CD14-positive monocyte (primary cell): ENCODE data around the gene C10orf71. TPM values are rescaled to one million over a fixed set of nuclear protein-coding genes. Genes with fewer than 3 reads are reported as not detected.

Experiments used
- DNase-seq, 3 donors: peaks; one replicate each; pipeline ENCODE4 v3.0.0-alpha.2; 2011 to 2022
- H2AFZ ChIP-seq: 2 replicates; pipeline ENCODE4 v1.6.0; 2012; ENCODE audit warnings: mild to moderate bottlenecking, low read depth, low read length, inconsistent platforms; ENCODE audit not compliant: insufficient read depth, poor library complexity, severe bottlenecking
- H3K27ac ChIP-seq, 2 donors: 1 replicate in 1 of 2; 2 replicates in 1 of 2; pipeline ENCODE4 v1.5.1; 2012 to 2013; ENCODE audit warnings: low read length in 2 of 2, control low read depth in 1 of 2, inconsistent platforms in 1 of 2, low read depth in 1 of 2, mild to moderate bottlenecking in 1 of 2
- H3K27me3 ChIP-seq, 2 donors: one replicate each; pipeline versions ENCODE4 v1.6.0 to v1.6.1; 2011 to 2013; ENCODE audit warnings: low read length in 2 of 2; ENCODE audit not compliant: control insufficient read depth in 2 of 2, insufficient read depth in 2 of 2
- H3K36me3 ChIP-seq, 2 donors: replicated peaks in 1 of 2; 1 replicate in 1 of 2; 2 replicates in 1 of 2; pipeline versions ENCODE4 v1.5.1 to v1.6.1; 2012 to 2013; ENCODE audit warnings: low read length in 2 of 2, control low read depth in 1 of 2, inconsistent platforms in 1 of 2, mild to moderate bottlenecking in 1 of 2; ENCODE audit not compliant: insufficient read depth in 2 of 2, control insufficient read depth in 1 of 2
- H3K4me1 ChIP-seq, 2 donors: 1 replicate in 1 of 2; 2 replicates in 1 of 2; pipeline versions ENCODE4 v1.5.1 to v1.6.1; 2012 to 2013; ENCODE audit warnings: low read length in 2 of 2, control low read depth in 1 of 2, inconsistent platforms in 1 of 2, mild to moderate bottlenecking in 1 of 2, moderate library complexity in 1 of 2; ENCODE audit not compliant: insufficient read depth in 2 of 2, control insufficient read depth in 1 of 2
- H3K4me2 ChIP-seq: replicated peaks from 2 replicates; pipeline ENCODE3; 2012; ENCODE audit warnings: low read length, moderate library complexity, mild to moderate bottlenecking; ENCODE audit not compliant: poor library complexity, severe bottlenecking; ENCODE audit errors: extremely low read depth
- H3K4me3 ChIP-seq, 3 experiments: fragments of 200-600 bp in 1 of 3; sonication (generic) in 1 of 3; replicated peaks in 1 of 3; 1 replicate in 2 of 3; 2 replicates in 1 of 3; pipeline ENCODE4 v1.5.1; 2011 to 2013; ENCODE audit warnings: low read length in 3 of 3, mild to moderate bottlenecking in 3 of 3, control low read depth in 2 of 3, low read depth in 2 of 3, inconsistent platforms in 1 of 3, moderate library complexity in 1 of 3
- H3K79me2 ChIP-seq: 2 replicates; pipeline ENCODE4 v1.6.0; 2012; ENCODE audit warnings: mild to moderate bottlenecking, control low read depth, inconsistent platforms, low read length, moderate library complexity; ENCODE audit not compliant: insufficient read depth
- H3K9ac ChIP-seq: 2 replicates; pipeline ENCODE4 v1.6.0; 2017; ENCODE audit warnings: low read length, mild to moderate bottlenecking; ENCODE audit not compliant: insufficient read depth, poor library complexity, severe bottlenecking
- H3K9me3 ChIP-seq, 2 donors: replicated peaks in 1 of 2; 1 replicate in 1 of 2; 2 replicates in 1 of 2; pipeline versions ENCODE4 v1.5.1 to v1.6.1; 2012 to 2013; ENCODE audit warnings: low read length in 2 of 2, control low read depth in 1 of 2; ENCODE audit not compliant: control insufficient read depth in 1 of 2, insufficient read depth in 1 of 2
- H4K20me1 ChIP-seq: 2 replicates; pipeline ENCODE4 v1.6.0; 2012; ENCODE audit warnings: mild to moderate bottlenecking, low read length, control low read depth, moderate library complexity; ENCODE audit not compliant: insufficient read depth
- H3K27ac Mint-ChIP-seq, 7 donors: one replicate each; pipeline ENCODE4 v1.8.0; 2020; ENCODE audit warnings: mild to moderate bottlenecking in 7 of 7, mixed read lengths in 7 of 7, moderate library complexity in 6 of 7, inconsistent platforms in 2 of 7
- H3K27me3 Mint-ChIP-seq, 3 donors: one replicate each; pipeline ENCODE4 v1.8.0; 2021 to 2022; ENCODE audit warnings: low read depth in 3 of 3, mild to moderate bottlenecking in 3 of 3, mixed read lengths in 3 of 3, moderate library complexity in 3 of 3, inconsistent platforms in 1 of 3
- H3K36me3 Mint-ChIP-seq, 2 donors: one replicate each; pipeline ENCODE4 v1.8.0; 2020; ENCODE audit warnings: mixed read lengths in 2 of 2, inconsistent platforms in 1 of 2, mild to moderate bottlenecking in 1 of 2
- H3K4me1 Mint-ChIP-seq: one replicate; pipeline ENCODE4 v1.8.0; 2020; ENCODE audit warnings: mild to moderate bottlenecking, mixed read lengths
- H3K4me3 Mint-ChIP-seq, 2 donors: one replicate each; pipeline ENCODE4 v1.8.0; 2020; ENCODE audit warnings: mild to moderate bottlenecking in 2 of 2, mixed read lengths in 2 of 2, moderate library complexity in 1 of 2
- H3K9me3 Mint-ChIP-seq, 7 donors: one replicate each; pipeline ENCODE4 v1.8.0; 2020 to 2022; ENCODE audit warnings: mixed read lengths in 7 of 7, mild to moderate bottlenecking in 6 of 7, moderate library complexity in 6 of 7, inconsistent platforms in 2 of 7
- CTCF ChIP-seq: fragments of 200-600 bp; IDR thresholded peaks from one replicate; pipeline ENCODE4 v1.8.0; 2022; ENCODE audit warnings: antibody characterized with exemption, mild to moderate bottlenecking
- WGBS: methylation state at CpG from one replicate; pipeline ENCODE4 v1.1.5; 2013; ENCODE audit warnings: missing lambda C conversion rate; ENCODE audit not compliant: insufficient coverage; 5-methylcytosine and 5-hydroxymethylcytosine counted together
- intact Hi-C, 2 donors: fragments of 100-400 bp; cut with micrococcal nuclease; formaldehyde crosslinking; loops; one replicate each; pipeline versions ENCODE4 v1.15.0 to v1.15.1; 2023
- polyA plus RNA-seq, 3 donors: library from polyadenylated mRNA; depleted of rRNA in 1 of 3; unstranded in 2 of 3; stranded (reverse) in 1 of 3; fragments of 300-500 nt in 2 of 3; fragments of >200 nt in 1 of 3; fragmentation: Illumina TruSeq in 2 of 3; gene quantifications; 1 replicate in 2 of 3; 2 replicates in 1 of 3; pipeline ENCODE4 v1.2.3, GENCODE V29; 2012 to 2021

The C10orf71 gene
- polyA plus RNA-seq, 3 donors = not detected

GRCh38 chr10:49350138-49350537 lies 51.2 kb downstream of the C10orf71 start:
- no peak overlapping the region for H2AFZ ChIP-seq
- Mint-ChIP-seq H3K36me3 (peaks cover 0 to 6% of the 10 kb centered on the region in 2 donors), H3K27ac (no peak overlapping the region), H3K27me3 (peaks cover 1 to 3% (median 1%) of the 10 kb centered on the region in 3 donors), H3K4me3 (no peak overlapping the region), H3K9me3 (peaks cover 6 to 18% (median 11%) of the 10 kb centered on the region in 7 donors), H3K4me1 (peaks cover 10% of the 10 kb centered on the region)
- no peaks in the 10 kb centered on the region for H3K79me2 ChIP-seq
- H3K4me1 ChIP-seq = peaks cover 3 to 6% of the 10 kb centered on the region in 2 donors
- H3K27ac ChIP-seq = no peak overlapping the region
- H4K20me1 ChIP-seq = no peaks in the 10 kb centered on the region
- H3K36me3 ChIP-seq = no peaks in the 10 kb centered on the region
- H3K4me2 ChIP-seq = no peak overlapping the region
- no peak for TF ChIP-seq CTCF
- no peak overlapping the region for H3K9ac ChIP-seq
- no peak for DNase-seq
- intact Hi-C loops = no loop called here
- H3K4me3 ChIP-seq = no peak overlapping the region
- peaks cover 6 to 13% of the 10 kb centered on the region in 2 donors for H3K9me3 ChIP-seq
- H3K27me3 ChIP-seq = no peaks in the 10 kb centered on the region

DNA sequence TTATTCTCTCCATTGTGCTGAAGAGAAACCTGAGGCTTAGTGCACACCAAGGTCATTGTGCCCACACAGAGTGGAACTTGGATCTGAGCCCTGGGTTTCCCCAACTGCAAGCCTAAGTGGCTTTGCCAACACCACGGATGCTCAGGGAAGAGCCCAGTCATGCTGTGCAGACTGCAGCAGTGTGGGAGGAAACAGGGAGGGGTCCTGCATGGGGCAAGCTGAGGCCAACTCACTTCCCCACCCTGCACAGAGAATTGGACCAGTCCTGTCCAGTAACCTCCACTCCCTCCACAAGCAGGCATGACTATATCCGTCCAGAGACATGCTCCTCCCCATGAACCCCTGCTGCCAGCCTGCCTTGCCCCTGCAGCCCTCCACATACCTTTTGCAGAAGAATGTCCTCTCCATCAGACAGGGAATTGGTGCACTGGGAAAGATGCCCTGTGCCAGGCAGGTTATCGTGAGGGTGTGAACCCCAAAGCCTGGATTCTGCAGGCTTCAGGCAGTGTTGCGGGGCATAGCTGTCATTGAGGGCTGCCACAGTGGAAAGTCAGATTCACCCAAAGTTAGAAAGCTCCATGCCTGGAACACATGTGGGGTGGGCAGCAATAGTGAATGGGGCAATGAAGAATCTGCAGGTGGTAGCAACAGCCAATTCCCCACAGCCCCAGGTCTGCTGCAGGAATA lies 52.0 kb downstream of the C10orf71 start:
- WGBS = 83% methylated on average over 3 of the region's 4 CpGs
- TF ChIP-seq CTCF = no peak
- H3K9ac ChIP-seq = no peak overlapping the region
- H4K20me1 ChIP-seq = no peaks in the 10 kb centered on the region
- H3K27ac ChIP-seq = no peak overlapping the region
- H3K9me3 ChIP-seq = peaks cover 6 to 13% of the 10 kb centered on the region in 2 donors
- no peaks in the 10 kb centered on the region for H3K27me3 ChIP-seq
- H3K4me1 ChIP-seq = peaks cover 3 to 6% of the 10 kb centered on the region in 2 donors
- Mint-ChIP-seq H3K4me3 (no peak overlapping the region), H3K27me3 (peaks cover 1 to 4% (median 3%) of the 10 kb centered on the region in 3 donors), H3K27ac (peak overlapping the region in 1 of 7 donors; percentile 30), H3K36me3 (peaks cover 0 to 6% of the 10 kb centered on the region in 2 donors), H3K9me3 (peaks cover 6 to 18% (median 11%) of the 10 kb centered on the region in 7 donors), H3K4me1 (peaks cover 10% of the 10 kb centered on the region)
- peak in 1 of 3 donors; percentile 37 for DNase-seq
- intact Hi-C loops = no loop called here
- no peaks in the 10 kb centered on the region for H3K79me2 ChIP-seq
- no peak overlapping the region for H3K4me2 ChIP-seq
- no peaks in the 10 kb centered on the region for H3K36me3 ChIP-seq
- H3K4me3 ChIP-seq = no peak overlapping the region
- no peak overlapping the region for H2AFZ ChIP-seq
